NCI-H1105 (cell line): Measurements from ENCODE around the gene APOLD1.

Experiments used
- DNase-seq: peaks from one replicate; lab custom pipeline; 2025; lab: John Stamatoyannopoulos, UW

The APOLD1 gene

DNA sequence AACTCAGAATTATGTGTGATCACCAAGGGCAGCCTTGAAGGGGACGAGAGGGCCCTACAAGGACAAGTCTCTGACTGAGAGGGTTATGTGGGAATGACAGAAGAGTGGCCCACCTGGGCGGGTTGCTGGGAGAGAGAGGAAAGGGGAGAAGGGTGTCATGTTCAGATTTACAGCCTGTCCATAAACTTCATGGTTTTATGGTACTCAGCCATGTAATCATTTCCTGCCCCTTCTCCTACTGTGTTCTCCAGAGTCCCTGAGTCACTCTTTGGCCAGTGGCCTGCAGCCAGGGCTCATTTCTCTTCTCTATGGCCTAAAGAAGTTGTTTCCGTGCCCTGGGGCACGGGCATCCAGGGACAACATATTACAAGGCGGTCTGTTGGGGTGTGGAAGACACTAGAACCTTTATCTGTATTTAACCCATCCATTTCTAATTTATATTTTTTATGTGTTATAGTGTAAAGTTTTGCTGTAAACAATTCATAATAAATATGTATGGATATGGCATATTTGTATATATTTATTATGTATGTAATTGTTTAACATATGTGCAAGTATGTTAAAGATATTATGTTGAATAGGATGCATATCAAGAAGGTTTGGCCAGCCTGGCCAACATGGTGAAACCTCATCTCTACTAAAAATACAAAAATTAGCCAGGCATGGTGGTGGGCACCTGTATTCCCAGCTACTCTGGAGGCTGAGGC lies 54.6 kb downstream of the APOLD1 start:
- no peak for DNase-seq

DNA sequence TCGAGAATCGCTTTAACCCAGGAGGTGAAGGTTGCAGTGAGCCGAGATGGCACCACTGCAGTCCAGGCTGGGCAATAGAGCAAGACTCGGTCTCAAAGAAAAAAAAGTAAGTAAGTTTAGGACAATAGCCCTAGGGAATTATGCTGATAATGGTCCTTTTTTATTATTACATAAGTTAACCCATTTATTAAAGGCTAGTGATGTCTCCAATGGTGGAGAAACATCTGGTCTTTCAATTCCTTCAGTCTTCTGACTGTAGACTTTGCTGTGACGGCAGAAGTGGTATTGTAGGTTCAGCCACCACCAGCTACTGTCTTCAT lies 55.1 kb downstream of the APOLD1 start:
- no peak for DNase-seq
